Ureter (tissue), 1 donor: ENCODE data around the gene OR4D2. TPM values are rescaled to one million over a fixed set of nuclear protein-coding genes. Genes with fewer than 3 reads are reported as not detected.

Experiments used
- DNase-seq: peaks from one replicate; pipeline ENCODE4 v3.0.0-alpha.2; 2020; ENCODE audit warnings: low spot score
- total RNA-seq: library from RNA; stranded (reverse); gene quantifications from one replicate; pipeline ENCODE4 v1.2.4, GENCODE V29; 2023
- donor health status: DM: yes; HTN: yes; CAD: no.

The OR4D2 gene
- total RNA-seq, 1 donor from 2014 or later = not detected

DNA sequence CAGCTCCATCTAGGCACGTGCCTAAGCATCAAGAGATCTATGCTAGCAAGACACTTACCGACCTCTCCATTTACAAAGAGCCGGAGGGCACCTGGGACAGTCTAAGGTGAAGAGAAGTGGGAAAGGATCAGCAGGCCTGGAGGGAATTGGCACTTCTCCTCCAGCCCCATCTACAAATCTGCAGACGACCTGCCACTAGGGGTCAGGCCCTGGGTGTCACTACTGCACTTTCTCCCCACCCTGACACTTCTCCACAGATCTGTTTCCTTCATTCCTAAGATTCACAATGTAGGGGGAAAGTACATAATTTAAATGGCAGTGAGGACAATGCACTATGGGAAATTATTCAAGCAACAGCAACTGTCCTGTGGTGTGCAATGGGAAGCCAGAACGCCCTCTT lies 44.1 kb downstream of the OR4D2 start:
- no peak for DNase-seq

GRCh38 chr17:58215685-58216084 lies 48.9 kb downstream of the OR4D2 start:
- no peak for DNase-seq

GRCh38 chr17:58217766-58218165 lies 51.0 kb downstream of the OR4D2 start:
- DNase-seq = no peak

DNA sequence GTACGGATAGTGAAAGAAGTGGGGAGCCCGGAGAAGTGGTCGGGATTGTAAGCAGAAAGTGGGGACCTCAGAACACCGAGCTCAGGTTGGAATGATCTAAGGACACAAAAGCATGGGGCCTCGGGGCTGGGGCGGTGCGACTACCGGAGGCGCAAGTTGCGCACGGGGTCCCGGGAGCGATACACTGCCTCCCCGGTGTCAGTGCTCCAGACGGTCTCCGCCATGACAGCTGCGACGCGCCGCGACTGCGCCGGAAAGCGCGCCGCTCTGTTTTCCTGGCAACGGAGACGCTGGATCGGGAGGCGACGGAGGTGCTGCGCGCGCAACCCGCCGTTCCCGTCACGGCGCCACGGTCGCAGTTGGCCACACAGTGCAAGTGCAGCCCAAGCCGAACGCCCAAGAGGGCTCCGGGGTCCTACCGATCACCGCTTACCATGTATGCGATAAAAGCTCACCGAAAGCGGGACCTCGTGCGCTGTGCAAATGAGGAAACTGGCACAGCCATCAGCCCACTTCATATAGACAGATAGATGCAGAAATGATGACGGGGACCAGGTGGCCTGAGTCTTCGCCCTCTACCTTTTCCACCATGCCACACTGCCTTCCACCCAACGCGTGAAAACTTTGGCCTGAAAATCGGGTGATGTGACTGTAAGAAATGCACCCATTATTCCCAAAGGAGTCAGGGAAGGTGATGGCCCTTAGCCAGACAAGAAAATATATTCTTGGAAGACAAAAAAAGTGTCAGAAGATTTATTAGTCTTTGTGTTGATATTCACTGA lies 52.4 kb downstream of the OR4D2 start, which contains the start of gene MKS1:
TSS of gene MKS1 (minus strand) at position 249 of the 782 bp plus-strand sequence. CDS start at position 224, 25 bp downstream.
- DNase-seq = peak; percentile 95

DNA sequence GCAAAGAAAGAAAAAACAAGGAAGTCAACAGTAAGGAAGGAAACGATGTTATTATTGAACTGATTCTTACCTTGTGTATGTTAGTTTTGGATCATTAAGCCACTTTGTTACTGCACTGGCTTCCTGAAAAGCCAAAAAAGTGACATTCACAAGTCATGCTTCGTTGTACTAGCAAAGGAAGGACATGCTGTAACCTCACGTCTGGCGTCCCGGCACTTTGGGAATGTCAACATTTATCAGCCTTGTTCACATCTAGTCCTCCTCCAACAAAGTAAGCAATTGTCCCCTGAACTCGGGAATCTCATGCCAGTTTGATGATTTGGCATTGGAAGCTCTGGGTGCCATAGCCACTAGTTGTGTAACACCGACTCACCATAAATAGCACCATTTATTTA lies 53.0 kb downstream of the OR4D2 start:
- DNase-seq = no peak

Other genes with a start within 250 kb of the OR4D2 start
- 36.9 TPM for gene CUEDC1, start 211.6 kb upstream of the OR4D2 start, total RNA-seq
- 75.6 TPM for gene VEZF1, start 178.7 kb upstream of the OR4D2 start, total RNA-seq
- gene SRSF1, start 159.7 kb upstream of the OR4D2 start, total RNA-seq = 205 TPM
- gene DYNLL2, start 83.6 kb upstream of the OR4D2 start, total RNA-seq = 52.3 TPM
- not detected for gene OR4D1, start 18.6 kb upstream of the OR4D2 start, total RNA-seq
- not detected for gene EPX, start 25.7 kb downstream of the OR4D2 start, total RNA-seq
- 28.7 TPM for gene MKS1, start 52.3 kb downstream of the OR4D2 start, total RNA-seq
- gene LPO, start 71.6 kb downstream of the OR4D2 start, total RNA-seq = not detected
- 0.23 TPM for gene MPO, start 114.0 kb downstream of the OR4D2 start, total RNA-seq
- gene TSPOAP1, start 161.8 kb downstream of the OR4D2 start, total RNA-seq = 21.0 TPM
- 55.2 TPM for gene SUPT4H1, start 185.2 kb downstream of the OR4D2 start, total RNA-seq